ENCODE data around the gene SPIC. TPM values are rescaled to one million over a fixed set of nuclear protein-coding genes. Genes with fewer than 3 reads are reported as not detected.

Gene SPIC
- total RNA-seq, 1 experiment from 2014 or later: not detected

DNA sequence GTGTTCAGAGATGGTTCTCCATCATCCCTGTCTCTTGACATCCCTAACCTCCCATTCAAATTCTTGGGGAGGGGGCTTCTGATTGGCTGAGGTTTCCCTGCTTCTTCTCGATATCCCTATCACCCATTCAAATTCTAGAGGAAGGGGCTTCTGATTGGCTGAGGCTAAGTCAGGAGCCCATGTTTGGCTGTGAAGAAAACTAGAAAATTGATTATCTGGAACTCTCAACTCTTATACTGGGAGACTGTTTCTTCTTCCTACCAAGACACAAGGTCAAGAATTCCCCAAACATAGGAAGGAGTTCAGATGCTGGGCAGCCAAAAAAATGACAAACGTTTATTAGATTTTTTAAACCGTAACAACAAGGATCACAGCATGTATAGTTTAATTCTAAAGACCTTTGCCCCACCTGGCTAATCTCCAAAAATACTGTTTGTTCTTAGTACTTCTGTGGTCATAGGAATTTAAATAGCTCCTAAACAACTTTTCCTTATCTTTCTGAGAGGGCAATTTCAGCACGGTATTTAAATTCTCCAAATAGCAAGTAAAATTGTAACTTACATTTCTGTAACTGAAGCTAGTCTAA is 26.4 kb downstream of the SPIC start:
- DNase-seq (peak; percentile 40), ATAC-seq (no peak)

DNA sequence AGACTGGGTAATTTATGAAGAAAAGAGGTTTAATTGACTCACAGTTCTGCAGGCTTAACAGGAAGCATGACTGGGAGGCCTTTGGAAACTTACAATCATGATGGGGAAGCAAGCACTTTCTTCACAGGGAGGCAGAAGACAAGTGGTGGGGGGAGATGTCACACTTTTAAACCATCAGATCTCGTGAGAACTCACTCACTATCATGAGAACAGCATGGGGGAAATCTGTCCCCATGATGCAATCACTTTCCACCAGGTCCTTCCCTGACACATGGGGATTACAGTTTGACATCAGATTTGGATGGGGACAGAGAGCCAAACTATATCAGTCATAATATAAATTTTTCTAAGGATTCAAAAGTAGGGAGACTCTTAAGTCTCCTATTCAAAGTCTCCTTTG is 46.0 kb downstream of the SPIC start:
- H3F3A ChIP-seq (ENCODE audit: low read length, unreplicated experiment): no peaks in the 10 kb centered on the region
- H2AFZ ChIP-seq (ENCODE audit: low read length): no peak overlapping the region
- no peaks in the 10 kb centered on the region for H3K36me3 ChIP-seq (ENCODE audit: low read depth, low read length)
- no peak overlapping the region for H3K9ac ChIP-seq (ENCODE audit: low read length)
- TF ChIP-seq EZH2 (IDR thresholded peaks at IDR 0.05; ENCODE audit: low read length, unreplicated experiment): no peak
- TF ChIP-seq, protein P1, sequence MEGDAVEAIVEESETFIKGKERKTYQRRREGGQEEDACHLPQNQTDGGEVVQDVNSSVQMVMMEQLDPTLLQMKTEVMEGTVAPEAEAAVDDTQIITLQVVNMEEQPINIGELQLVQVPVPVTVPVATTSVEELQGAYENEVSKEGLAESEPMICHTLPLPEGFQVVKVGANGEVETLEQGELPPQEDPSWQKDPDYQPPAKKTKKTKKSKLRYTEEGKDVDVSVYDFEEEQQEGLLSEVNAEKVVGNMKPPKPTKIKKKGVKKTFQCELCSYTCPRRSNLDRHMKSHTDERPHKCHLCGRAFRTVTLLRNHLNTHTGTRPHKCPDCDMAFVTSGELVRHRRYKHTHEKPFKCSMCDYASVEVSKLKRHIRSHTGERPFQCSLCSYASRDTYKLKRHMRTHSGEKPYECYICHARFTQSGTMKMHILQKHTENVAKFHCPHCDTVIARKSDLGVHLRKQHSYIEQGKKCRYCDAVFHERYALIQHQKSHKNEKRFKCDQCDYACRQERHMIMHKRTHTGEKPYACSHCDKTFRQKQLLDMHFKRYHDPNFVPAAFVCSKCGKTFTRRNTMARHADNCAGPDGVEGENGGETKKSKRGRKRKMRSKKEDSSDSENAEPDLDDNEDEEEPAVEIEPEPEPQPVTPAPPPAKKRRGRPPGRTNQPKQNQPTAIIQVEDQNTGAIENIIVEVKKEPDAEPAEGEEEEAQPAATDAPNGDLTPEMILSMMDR (conservative IDR thresholded peaks at IDR 0.05; ENCODE audit: low read depth, low read length): no peak
- TF ChIP-seq EZH2phosphoT487 (IDR thresholded peaks at IDR 0.05; ENCODE audit: borderline replicate concordance, low read length): no peak
- no peaks in the 10 kb centered on the region for H3K4me1 ChIP-seq (ENCODE audit: insufficient read depth, low read length)
- H3K79me2 ChIP-seq (ENCODE audit: low read length): no peaks in the 10 kb centered on the region
- H3K9me2 ChIP-seq (replicated peaks; ENCODE audit: low read length): no peaks in the 10 kb centered on the region
- no peak overlapping the region for H3K4me2 ChIP-seq (ENCODE audit: low read length)
- H3K27me3 ChIP-seq (ENCODE audit: low read length): peaks cover 78% of the 10 kb centered on the region
- intact Hi-C loops (cut with micrococcal nuclease): no loop called here
- no peak for DNase-seq
- H3K9me3 ChIP-seq (ENCODE audit: low read length): no peaks in the 10 kb centered on the region
- H3K27ac ChIP-seq (ENCODE audit: low read length): no peak overlapping the region
- ChIA-PET CTCF (no interaction called here), POLR2A (ENCODE audit: unreplicated experiment) (no interaction called here)
- H4K20me1 ChIP-seq (ENCODE audit: low read length): no peaks in the 10 kb centered on the region
- H3K4me3 ChIP-seq (ENCODE audit: low read length): no peak overlapping the region
- BruUV-seq (replicated peaks): no TSS peak
- no peak for ATAC-seq

More for the DNA sequence above, 26.4 kb downstream of the SPIC start:
- Histone ChIP-seq H3K36me3 (ENCODE audit: low read depth, low read length) (no peaks in the 10 kb centered on the region), H3F3A (ENCODE audit: low read length, unreplicated experiment) (no peaks in the 10 kb centered on the region), H3K4me3 (ENCODE audit: low read length) (no peak overlapping the region), H3K9me3 (ENCODE audit: low read length) (no peaks in the 10 kb centered on the region), H3K27me3 (ENCODE audit: low read length) (peaks cover 17% of the 10 kb centered on the region; the same call in 1 of the 2 replicates), H3K9me2 (replicated peaks; ENCODE audit: low read length) (no peaks in the 10 kb centered on the region; the same call in 1 of the 2 replicates), H2AFZ (ENCODE audit: low read length) (no peak overlapping the region), H3K27ac (ENCODE audit: low read length) (no peak overlapping the region), H3K4me1 (ENCODE audit: insufficient read depth, low read length) (no peaks in the 10 kb centered on the region), H4K20me1 (ENCODE audit: low read length) (no peaks in the 10 kb centered on the region), H3K4me2 (ENCODE audit: low read length) (no peak overlapping the region), H3K79me2 (ENCODE audit: low read length) (no peaks in the 10 kb centered on the region), H3K9ac (ENCODE audit: low read length) (no peak overlapping the region)
- BruUV-seq (replicated peaks): no TSS peak
- ChIA-PET POLR2A (ENCODE audit: unreplicated experiment) (no interaction called here), CTCF (no interaction called here)
- TF ChIP-seq EZH2phosphoT487 (IDR thresholded peaks at IDR 0.05; ENCODE audit: borderline replicate concordance, low read length) (no peak), EZH2 (IDR thresholded peaks at IDR 0.05; ENCODE audit: low read length, unreplicated experiment) (no peak)
- TF ChIP-seq, protein P1 (conservative IDR thresholded peaks at IDR 0.05; ENCODE audit: low read depth, low read length): no peak
- intact Hi-C loops (cut with micrococcal nuclease): no loop called here

DNA sequence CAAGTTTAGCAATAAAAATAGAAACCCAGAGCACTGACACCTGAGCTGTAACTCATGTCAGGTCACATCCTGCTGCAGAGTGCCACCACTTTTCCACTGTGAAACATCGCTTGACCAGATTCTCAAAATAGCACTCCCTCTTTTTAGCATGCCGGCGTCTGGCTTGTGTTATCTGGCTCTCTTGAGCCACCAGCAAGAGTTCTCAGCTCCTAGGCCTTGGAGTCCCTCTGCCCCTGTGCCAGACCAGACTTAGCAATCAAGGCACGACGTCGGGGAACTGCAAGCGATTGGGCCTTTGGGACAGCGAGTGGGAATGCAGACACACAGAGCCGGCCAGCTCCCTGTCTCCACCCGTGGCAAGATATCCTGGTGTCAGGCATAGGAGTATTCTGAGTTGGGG is 52.5 kb downstream of the SPIC start:
- Histone ChIP-seq H3K27ac (ENCODE audit: low read length) (no peak overlapping the region), H3K4me3 (ENCODE audit: low read length) (no peak overlapping the region), H3K36me3 (ENCODE audit: low read depth, low read length) (no peaks in the 10 kb centered on the region), H3K4me2 (ENCODE audit: low read length) (no peak overlapping the region), H3K79me2 (ENCODE audit: low read length) (no peaks in the 10 kb centered on the region), H3F3A (ENCODE audit: low read length, unreplicated experiment) (no peaks in the 10 kb centered on the region), H3K9ac (ENCODE audit: low read length) (no peak overlapping the region), H3K27me3 (ENCODE audit: low read length) (peaks cover 77% of the 10 kb centered on the region), H3K9me3 (ENCODE audit: low read length) (no peaks in the 10 kb centered on the region), H4K20me1 (ENCODE audit: low read length) (no peaks in the 10 kb centered on the region), H2AFZ (ENCODE audit: low read length) (no peak overlapping the region), H3K4me1 (ENCODE audit: insufficient read depth, low read length) (no peaks in the 10 kb centered on the region), H3K9me2 (replicated peaks; ENCODE audit: low read length) (no peaks in the 10 kb centered on the region)
- TF ChIP-seq EZH2phosphoT487 (IDR thresholded peaks at IDR 0.05; ENCODE audit: borderline replicate concordance, low read length): no peak
- no peak for TF ChIP-seq EZH2 (IDR thresholded peaks at IDR 0.05; ENCODE audit: low read length, unreplicated experiment)
- TF ChIP-seq, protein P1 (conservative IDR thresholded peaks at IDR 0.05; ENCODE audit: low read depth, low read length): no peak
- POLR2A ChIA-PET (ENCODE audit: unreplicated experiment): no interaction called here
- no peak for DNase-seq
- CTCF ChIA-PET: interaction anchor here (0.5 kb wide), 1 partner anchor 149 kb away, joined by 3 read pairs; no protein-coding TSS in a partner anchor
- BruUV-seq (replicated peaks): no TSS peak
- intact Hi-C loops (cut with micrococcal nuclease): no loop called here
- ATAC-seq: no peak
